Measurements from ENCODE around the gene CD48. TPM values are rescaled to one million over a fixed set of nuclear protein-coding genes. Genes with fewer than 3 reads are reported as not detected.

The CD48 gene
- total and polyA plus RNA-seq, 2 of the 4 experiments (the other 2 are of a cell fraction): not detected

Other genes with a start within 250 kb of the CD48 start
- gene SLAMF6, start 188.6 kb downstream of the CD48 start, total RNA-seq (2012; rRNA removed): not detected in 2 replicates
- not detected in 2 replicates for gene SLAMF6, start 188.6 kb downstream of the CD48 start, polyA plus RNA-seq (2012; rRNA removed)
- gene CD84, start 132.3 kb downstream of the CD48 start, total RNA-seq (2012; rRNA removed): not detected in 2 replicates
- gene CD84, start 132.3 kb downstream of the CD48 start, polyA plus RNA-seq (2012; rRNA removed): not detected in 2 replicates
- not detected in 2 replicates for gene SLAMF1, start 64.8 kb downstream of the CD48 start, total RNA-seq (2012; rRNA removed)
- gene SLAMF1, start 64.8 kb downstream of the CD48 start, polyA plus RNA-seq (2012; rRNA removed): not detected in 2 replicates
- gene SLAMF7, start 27.4 kb upstream of the CD48 start, total RNA-seq (2012; rRNA removed): not detected in 2 replicates
- not detected in 2 replicates for gene SLAMF7, start 27.4 kb upstream of the CD48 start, polyA plus RNA-seq (2012; rRNA removed)
- gene LY9, start 84.4 kb upstream of the CD48 start, total RNA-seq (2012; rRNA removed): not detected in 2 replicates
- gene LY9, start 84.4 kb upstream of the CD48 start, polyA plus RNA-seq (2012; rRNA removed): not detected in 2 replicates
- gene CD244, start 151.1 kb upstream of the CD48 start, total RNA-seq (2012; rRNA removed): not detected in 2 replicates
- gene CD244, start 151.1 kb upstream of the CD48 start, polyA plus RNA-seq (2012; rRNA removed): not detected in 2 replicates
- not detected in 2 replicates for gene ITLN1, start 173.4 kb upstream of the CD48 start, total RNA-seq (2012; rRNA removed)
- not detected in 2 replicates for gene ITLN1, start 173.4 kb upstream of the CD48 start, polyA plus RNA-seq (2012; rRNA removed)
- not detected in 2 replicates for gene ITLN2, start 243.0 kb upstream of the CD48 start, total RNA-seq (2012; rRNA removed)
- gene ITLN2, start 243.0 kb upstream of the CD48 start, polyA plus RNA-seq (2012; rRNA removed): not detected in 2 replicates